ENCODE data around the gene TTLL11.

- TF ChIP-seq CTCF (IDR thresholded peaks at IDR 0.05) (no peak), POLR2A (IDR thresholded peaks at IDR 0.05) (no peak)
Observed at GRCh38 chr9:121958530-121958929, 134.6 kb downstream of the TTLL11 start.

Data from Peyer's patch (tissue), 4 donors.